ENCODE data around the gene GRAMD4.
A peak's percentile ranks its signal among the peaks of the same experiment; 100 is the strongest.

GRAMD4 gene

GRCh38 chr22:46598737-46599424, 21.3 kb upstream of the GRAMD4 start:
- DNase-seq (ENCODE audit: low spot score): no peak

GRCh38 chr22:46600273-46600796, 19.9 kb upstream of the GRAMD4 start:
- DNase-seq (ENCODE audit: low spot score): no peak

GRCh38 chr22:46602025-46602424, 18.2 kb upstream of the GRAMD4 start:
- DNase-seq (ENCODE audit: low spot score): no peak

- DNase-seq (ENCODE audit: low spot score): no peak
These were observed 15.9 kb upstream of the GRAMD4 start for GRCh38 chr22:46604306-46604690.

- DNase-seq (ENCODE audit: low spot score): no peak
These were observed 15.1 kb upstream of the GRAMD4 start for GRCh38 chr22:46605117-46605516.

GRCh38 chr22:46606886-46607285, 13.3 kb upstream of the GRAMD4 start:
- no peak for DNase-seq (ENCODE audit: low spot score)

- no peak for DNase-seq (ENCODE audit: low spot score)
These were observed 12.6 kb upstream of the GRAMD4 start for GRCh38 chr22:46607483-46608114.

GRCh38 chr22:46609175-46609690, 11.0 kb upstream of the GRAMD4 start:
- no peak for DNase-seq (ENCODE audit: low spot score)

GRCh38 chr22:46609724-46610201, 10.4 kb upstream of the GRAMD4 start:
- DNase-seq (ENCODE audit: low spot score): no peak

- DNase-seq (ENCODE audit: low spot score): no peak
These were observed 9.8 kb upstream of the GRAMD4 start for GRCh38 chr22:46610356-46610755.

GRCh38 chr22:46611189-46611588, 9.0 kb upstream of the GRAMD4 start:
- no peak for DNase-seq (ENCODE audit: low spot score)

- DNase-seq (ENCODE audit: low spot score): no peak
These were observed 7.8 kb upstream of the GRAMD4 start for GRCh38 chr22:46612341-46612903.

- no peak for DNase-seq (ENCODE audit: low spot score)
These were observed 7.1 kb upstream of the GRAMD4 start for GRCh38 chr22:46612904-46613605.

- no peak for DNase-seq (ENCODE audit: low spot score)
These were observed 6.6 kb upstream of the GRAMD4 start for GRCh38 chr22:46613606-46614021.

GRCh38 chr22:46614025-46614931, 5.9 kb upstream of the GRAMD4 start:
- no peak for DNase-seq (ENCODE audit: low spot score)

- peak; percentile 60 for DNase-seq (ENCODE audit: low spot score)
These were observed 2.8 kb upstream of the GRAMD4 start for GRCh38 chr22:46617207-46617985.

- no peak for DNase-seq (ENCODE audit: low spot score)
These were observed 2.1 kb upstream of the GRAMD4 start for GRCh38 chr22:46617986-46618647.

- DNase-seq (ENCODE audit: low spot score): no peak
These were observed 1.5 kb upstream of the GRAMD4 start for GRCh38 chr22:46618667-46619066.

GRCh38 chr22:46619240-46619829, 851 bp upstream of the GRAMD4 start:
- no peak for DNase-seq (ENCODE audit: low spot score)

Data from AG08396 (cell line).